SIG-M5 (cell line): ENCODE measurements around the gene M1AP.
"Not testable (repeated sequence)": the region's sequence is repeated elsewhere in the genome, so short reads cannot be mapped to it uniquely, and the experiment has no call there.

ENCODE experiments used
- DNase-seq: peaks from one replicate; lab custom pipeline; 2025; lab: John Stamatoyannopoulos, UW

Gene M1AP

DNA sequence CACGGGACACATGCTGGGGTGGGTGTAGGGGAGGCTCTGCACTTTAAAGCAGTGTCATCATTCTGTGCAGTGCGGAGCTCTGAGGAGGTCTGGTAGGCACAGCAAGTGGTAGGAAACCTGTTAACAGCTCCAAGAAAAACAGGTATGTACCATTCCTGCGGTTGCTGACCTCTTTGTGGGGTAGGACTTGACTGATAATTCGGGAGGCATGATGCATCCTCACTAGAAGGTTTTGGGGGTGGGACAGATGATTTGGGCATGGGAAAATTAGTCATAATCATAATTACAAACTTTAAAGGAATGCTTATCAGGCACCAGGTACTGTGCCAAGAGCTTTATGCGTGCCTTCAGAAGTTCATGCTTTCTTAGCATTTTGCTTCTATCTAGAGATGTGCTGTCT is 83.9 kb downstream of the M1AP start:
- no peak for DNase-seq

DNA sequence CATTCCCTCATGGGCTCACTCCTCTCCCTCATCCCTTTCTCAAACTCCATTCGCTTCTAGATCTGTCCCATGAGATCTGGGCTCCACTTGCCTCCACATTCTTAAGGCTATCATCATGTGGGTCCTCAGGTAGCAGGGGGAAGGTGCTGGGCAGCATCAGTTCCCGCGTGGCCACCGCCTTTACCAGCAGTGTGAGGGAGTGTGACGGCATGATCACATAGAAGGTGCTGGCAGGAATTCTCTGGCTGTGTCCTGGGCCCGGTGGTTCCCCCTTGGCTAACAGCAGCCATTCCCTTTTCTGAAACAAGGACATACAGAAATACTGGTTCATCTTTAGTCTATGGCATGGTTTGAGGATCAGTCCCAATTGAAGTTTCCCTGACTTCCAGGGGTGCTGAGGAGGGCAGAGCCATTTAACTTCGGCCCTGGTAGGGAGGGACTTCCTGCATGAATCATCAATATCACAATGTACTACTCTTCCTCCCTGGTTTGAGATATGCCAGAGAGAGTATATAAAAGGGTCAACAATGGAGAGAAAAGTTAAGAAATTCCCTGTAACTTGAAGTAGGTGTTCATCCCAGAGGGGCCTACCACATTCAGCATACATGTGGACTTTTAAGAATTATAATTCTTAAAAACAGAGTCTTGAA is 85.9 kb downstream of the M1AP start:
- DNase-seq: no peak

- not testable (repeated sequence) for DNase-seq
Measured at GRCh38 chr2:74561022-74561421, 87.1 kb downstream of the M1AP start.

DNA sequence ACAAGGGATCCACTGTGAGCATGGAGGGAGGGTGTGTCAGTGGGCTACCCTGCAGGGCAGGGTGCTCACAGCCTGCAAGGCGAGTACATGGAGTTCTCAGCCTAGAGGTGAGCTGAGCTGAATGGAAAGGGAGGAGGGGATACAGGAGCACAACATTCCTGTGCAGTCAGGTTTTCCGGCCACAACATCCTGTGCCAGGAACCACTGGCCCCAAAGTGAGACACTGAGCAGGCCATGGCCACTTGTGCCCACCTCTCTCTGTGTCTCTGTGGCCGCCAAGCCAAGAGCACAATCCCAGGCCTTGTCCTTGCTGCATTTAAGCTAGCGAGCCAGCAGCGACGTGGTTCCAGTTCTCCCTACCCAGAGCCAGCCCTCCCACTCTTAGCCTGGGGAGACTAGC is 87.5 kb downstream of the M1AP start:
- no peak for DNase-seq

DNA sequence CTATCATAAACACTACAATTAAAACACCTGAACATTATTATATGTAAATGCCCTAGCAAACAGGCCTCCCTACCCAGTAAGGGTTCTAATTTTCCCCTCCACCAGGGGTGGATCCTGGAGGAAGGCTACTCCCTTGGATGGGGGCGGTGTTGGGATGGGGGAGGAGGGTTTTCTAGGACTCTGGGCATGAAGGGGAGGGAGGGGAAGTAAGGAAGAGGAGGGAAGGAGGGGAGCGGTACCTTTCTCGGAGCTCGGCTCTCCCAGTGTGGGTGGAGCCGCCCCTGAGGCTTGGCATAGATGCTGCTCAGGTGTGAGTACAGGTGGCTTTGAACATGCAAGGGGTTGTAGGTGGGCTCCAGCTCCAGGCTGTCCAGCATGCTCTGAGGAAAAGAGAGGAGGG is 88.2 kb downstream of the M1AP start:
- DNase-seq: no peak

- no peak for DNase-seq
Measured at GRCh38 chr2:74558284-74559230, 89.6 kb downstream of the M1AP start.

DNA sequence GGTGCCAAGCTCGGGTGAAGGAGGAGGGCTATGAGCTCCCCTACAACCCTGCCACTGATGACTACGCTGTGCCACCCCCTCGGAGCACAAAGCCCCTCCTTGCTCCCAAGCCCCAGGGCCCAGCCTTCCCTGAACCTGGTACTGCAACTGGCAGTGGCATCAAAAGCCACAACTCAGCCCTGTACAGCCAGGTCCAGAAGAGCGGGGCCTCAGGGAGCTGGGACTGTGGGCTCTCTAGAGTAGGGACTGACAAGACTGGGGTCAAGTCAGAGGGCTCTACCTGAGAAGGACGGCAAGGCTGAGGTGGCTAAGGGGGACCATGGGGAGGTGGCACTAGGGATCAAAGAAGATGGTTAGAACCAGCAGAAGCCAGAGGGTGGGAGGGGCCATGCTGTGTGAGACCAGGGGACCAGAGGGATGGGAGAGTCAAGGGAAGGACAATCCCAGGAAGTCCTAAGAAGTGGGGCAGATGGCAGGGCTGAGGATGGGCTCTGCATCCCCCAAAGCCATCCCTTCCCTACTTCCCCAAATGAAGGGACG is 91.2 kb downstream of the M1AP start:
- no peak for DNase-seq

DNA sequence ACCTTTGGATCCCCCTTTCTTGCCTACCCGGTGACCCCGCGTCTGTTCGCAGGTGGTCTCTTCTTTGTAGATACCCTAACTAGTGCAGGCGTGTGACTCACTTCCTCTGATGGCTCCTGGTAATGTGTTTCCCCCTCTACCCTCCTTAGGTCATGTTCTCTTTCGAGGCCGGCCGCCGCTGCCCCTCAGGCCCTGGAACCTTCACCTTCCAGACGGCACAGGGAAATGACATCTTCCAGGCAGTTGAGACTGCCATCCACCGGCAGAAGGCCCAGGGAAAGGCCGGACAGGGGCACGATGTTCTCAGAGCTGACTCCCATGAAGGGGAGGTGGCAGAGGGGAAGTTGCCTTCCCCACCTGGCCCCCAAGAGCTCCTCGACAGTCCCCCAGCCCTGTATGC is 92.0 kb downstream of the M1AP start:
- DNase-seq: no peak

DNA sequence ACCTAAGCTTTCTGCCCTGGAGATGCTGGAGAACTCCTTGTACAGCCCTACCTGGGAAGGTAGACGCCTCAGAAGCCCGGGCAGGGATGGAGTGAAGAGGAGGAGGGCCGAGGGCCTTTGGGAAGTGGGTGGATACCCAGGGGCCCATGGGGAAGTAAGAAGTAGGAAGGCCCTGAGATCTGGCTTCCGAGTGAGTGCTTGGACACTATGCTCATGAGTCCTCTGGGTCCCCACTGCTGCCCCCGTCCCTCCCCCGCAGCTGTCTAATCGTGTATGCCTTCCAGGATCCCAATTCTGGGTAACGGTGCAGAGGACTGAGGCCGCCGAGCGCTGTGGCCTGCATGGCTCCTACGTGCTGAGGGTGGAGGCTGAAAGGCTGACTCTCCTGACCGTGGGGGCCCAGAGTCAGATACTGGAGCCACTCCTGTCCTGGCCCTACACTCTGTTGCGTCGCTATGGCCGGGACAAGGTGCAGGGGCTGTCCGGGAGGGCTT is 92.5 kb downstream of the M1AP start:
- no peak for DNase-seq

GRCh38 chr2:74554820-74555531 is 93.2 kb downstream of the M1AP start:
- DNase-seq: no peak

DNA sequence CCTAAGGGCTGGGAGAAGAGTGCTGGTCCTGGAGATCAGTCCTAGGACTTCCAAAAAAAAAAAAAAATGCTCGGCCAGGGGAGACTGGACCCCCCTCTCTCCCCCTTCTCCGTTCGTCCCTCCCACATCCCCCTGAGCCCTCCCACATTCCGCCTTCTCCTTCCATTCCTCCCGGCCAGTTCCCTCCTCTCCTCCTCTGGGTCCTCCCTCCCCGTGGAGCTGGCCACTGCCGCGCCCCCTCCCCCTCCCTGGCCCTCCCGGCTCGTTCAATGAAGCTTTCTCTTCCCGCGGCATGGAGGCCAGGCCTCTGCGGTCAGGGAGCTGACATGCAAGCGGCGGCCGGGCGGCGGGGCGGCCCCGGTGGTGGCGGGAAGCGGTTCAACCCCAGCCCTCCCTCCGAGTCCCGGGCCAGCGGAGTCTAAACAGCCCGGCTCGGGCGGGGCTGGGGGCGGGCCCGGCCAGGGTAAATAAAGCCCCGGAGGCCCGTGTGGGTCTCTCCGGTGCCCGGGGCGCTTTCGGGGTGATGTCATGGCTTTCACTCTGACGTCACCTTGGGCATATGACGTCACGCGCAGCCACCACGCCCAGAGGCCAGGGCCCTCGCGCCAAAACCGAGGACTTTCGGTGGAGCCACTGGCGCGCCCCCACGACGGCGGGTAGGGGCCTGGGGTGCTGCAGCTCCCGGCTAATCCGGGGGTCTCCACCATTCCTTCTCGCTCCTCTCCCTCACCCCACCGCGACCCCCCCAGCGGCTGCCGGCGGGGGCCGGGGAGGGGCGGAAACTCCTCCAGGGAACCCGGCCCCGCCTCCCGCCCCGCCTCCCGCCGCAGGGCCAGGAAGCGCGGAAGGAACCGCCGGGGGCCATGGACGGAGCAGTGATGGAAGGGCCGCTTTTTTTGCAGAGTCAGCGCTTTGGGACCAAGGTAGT is 94.0 kb downstream of the M1AP start, which contains the start of the genes DOK1 and LOXL3:
Gene DOK1 (plus strand): TSS at position 829 of the 928 bp plus-strand sequence. CDS start 35 bp downstream, at position 864.
Gene LOXL3 (minus strand): TSS at position 51 of the 928 bp plus-strand sequence. CDS start 1,308 bp downstream, outside the sequence.
- no peak for DNase-seq

DNA sequence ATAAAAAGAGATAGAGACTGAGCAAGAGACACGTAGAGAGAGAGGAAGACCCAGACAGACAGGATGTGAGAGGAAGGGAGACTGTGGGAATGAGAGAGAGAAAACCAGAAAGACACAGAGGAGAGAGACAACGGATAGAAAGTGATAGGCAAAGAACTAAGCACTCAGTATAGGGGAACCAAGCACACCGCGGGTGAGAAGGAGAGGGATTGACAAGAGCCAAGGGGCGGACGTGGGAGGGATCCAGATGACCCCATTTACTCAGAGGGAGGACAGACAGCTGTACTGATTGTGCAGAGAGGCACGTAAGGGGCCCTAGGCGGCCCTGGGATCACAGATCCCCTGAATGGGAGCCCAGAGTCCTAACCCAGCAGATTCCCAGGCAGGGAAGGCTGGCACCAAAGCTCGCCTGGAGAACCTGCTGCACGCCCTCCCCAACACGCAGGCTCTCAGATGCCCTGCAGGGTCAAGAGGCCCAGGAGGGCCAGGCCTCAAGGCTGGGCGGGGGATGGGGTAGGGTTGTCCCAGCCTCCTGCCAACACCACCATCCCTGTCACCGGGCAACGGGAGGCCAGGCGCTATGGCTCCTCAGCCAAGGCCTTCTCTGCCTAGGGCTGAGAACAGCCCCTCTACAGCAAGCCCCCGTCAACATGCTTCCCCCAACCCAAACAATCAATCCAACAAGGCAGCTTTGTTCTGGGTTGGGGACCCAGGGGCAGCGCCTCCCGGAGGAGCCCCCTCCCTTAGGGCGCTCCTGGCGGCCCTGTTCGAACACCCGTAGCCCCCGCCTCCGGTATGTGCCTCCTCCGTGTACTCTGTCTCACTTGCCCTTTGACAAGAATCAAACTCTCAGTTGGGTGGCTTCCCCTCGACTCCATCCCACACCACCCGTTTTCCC is 95.0 kb downstream of the M1AP start:
- DNase-seq: no peak

DNA sequence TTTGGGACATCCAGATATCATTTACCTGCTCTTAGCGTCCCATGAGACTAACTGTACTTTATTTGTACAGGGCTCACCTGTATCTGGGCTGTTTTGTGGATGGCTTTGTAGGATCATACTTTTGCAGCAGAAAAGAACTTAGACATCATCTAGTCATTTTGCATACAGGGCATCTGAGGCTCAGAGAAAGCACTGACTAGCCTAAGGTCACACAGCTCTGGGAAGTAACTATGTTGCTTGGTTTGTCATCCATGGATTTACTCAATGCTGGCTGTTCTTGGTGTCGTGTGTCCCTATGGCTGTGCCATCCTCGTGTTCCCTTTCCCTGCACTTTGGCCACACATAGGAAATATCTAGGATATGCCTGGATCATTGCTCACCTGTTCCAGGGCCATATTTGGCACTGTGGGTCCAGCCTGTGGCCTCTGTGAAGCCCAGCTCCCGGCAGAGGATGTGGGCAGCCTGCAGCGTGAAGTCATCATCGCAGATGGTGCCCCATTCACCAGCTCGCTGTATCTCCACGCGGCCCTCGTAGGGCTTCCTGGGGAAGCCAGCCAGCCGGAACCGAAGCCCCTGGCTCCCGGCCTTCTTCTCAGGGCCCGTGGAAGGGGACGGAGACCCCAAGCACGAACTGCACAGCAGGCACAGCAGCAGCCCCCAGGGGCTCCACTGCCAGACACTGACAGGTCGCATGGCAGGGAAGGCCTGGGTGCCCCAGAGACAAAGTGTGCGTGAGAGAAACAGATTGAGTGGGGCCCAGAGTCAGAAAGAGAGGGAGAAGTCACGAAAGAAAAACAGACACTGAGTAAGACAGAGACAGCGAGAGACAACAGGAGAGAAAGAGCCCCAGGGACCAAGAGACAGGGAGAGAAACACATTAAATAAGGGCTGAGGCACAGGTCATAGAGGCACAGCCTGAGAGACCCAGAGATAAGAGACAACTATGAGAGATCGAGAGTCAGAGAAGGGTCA is 95.9 kb downstream of the M1AP start:
- DNase-seq: no peak

DNA sequence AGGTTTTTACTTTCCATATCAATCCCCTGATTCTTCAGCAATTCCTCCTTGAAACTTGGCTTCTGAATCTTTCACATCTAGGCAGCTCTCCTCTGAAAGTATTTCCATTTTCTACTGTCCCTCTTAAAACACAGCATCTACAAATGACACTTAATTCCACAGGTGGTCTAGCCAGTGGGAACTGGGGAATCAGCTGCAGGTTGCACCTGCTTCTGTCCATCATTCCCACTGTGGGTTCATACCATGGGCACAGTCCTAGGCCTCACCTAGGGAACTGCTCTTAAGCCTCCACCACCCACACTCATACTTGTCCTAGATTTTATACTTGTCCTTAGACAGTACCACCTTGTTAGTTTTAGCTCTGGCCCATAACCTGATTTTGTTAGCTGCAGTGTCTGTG is 96.6 kb downstream of the M1AP start:
- no peak for DNase-seq

- no peak for DNase-seq
Measured at GRCh38 chr2:74550231-74550630, 97.9 kb downstream of the M1AP start.

DNA sequence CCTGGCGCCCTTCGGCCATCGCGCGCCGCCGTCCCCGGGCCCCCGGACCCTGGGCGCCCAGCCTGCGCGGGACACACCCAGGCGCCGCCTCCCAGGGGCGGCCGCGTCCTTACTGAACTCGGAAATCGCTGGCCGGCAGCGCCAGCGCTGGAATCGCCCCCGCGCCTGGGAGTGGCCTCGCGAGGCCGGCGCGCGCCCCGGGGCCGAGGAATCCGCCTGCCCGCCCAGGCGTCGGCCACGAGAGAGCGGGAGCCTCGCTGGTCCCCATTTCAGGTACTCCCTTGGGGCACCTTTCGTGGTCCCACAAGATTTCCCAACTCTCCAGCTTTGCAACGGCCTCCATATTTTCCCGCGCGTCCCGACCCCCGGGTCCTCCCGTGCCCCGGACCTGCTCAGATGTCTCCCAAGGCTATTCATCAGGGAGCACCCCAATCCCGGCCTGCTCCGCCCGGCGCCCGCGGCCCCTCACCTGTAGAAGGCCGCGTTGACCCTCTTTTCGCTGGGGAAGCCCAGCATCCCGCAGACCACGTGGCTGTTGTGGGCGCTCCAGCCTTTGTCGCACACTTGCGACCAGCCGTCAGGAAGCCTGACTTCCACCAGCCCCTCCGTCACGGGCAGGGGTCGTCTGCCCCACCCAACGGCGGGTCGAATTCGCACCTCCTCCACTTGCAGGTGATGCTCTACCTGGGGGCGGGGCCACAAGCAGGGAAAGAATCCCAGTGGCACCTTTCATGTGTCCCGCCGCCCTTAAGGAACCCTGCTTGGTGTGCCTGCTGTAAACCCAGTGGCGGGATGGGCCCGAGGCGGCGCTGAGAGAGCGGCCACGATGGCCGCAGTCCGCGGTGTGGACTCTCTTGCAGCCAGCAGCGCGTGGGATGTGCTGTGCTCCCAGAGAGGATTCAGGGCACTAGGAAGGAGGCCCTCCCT is 99.0 kb downstream of the M1AP start:
- DNase-seq: no peak

DNA sequence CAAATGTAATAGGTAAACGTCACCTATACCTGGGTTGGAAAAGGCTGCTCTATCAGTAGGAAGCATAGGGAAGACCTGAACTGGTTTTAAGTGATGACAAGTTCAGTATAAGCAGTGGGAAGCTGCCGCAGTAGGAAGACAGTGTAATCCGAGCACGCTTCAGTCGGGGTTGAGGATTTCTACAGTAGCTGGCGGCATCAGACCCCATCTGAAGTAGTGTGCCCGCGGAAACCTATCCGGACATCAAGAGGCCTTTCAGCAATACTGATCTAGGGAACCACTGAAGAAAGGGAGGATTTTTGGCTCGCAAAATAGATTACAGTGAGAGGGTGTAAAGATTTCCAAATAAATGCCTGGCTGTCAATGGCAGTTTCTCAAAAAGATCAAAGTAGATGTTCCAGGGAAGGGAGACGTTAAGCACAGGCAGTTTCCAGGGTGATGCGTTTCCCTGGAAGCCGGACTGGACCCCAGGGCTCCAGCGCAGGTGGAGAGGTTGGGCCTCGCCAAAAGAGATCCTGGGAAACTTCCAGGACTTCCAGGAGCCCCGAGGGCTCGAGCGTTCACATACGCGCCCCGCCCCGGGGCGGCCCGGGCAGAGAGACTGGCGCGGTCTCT is 99.7 kb downstream of the M1AP start:
- no peak for DNase-seq
